SU-DHL-6 (cell line): ENCODE data around the gene FOXG1.

ENCODE experiments used
- CTCF ChIP-seq: fragments of 200-600 bp; sonication (generic); IDR thresholded peaks from one replicate; pipeline ENCODE4 v1.5.1; 2017; ENCODE audit warnings: antibody characterized with exemption, mild to moderate bottlenecking, low read length, moderate library complexity; ENCODE audit not compliant: insufficient read depth, poor library complexity, severe bottlenecking
- EZH2phosphoT487 ChIP-seq: fragments of 200-600 bp; sonication (generic), shearing (Covaris generic); conservative IDR thresholded peaks from 2 replicates; pipeline ENCODE4 v1.6.1; 2018; ENCODE audit warnings: mild to moderate bottlenecking, antibody characterized with exemption, low read length, moderate library complexity, mixed read lengths

DNA sequence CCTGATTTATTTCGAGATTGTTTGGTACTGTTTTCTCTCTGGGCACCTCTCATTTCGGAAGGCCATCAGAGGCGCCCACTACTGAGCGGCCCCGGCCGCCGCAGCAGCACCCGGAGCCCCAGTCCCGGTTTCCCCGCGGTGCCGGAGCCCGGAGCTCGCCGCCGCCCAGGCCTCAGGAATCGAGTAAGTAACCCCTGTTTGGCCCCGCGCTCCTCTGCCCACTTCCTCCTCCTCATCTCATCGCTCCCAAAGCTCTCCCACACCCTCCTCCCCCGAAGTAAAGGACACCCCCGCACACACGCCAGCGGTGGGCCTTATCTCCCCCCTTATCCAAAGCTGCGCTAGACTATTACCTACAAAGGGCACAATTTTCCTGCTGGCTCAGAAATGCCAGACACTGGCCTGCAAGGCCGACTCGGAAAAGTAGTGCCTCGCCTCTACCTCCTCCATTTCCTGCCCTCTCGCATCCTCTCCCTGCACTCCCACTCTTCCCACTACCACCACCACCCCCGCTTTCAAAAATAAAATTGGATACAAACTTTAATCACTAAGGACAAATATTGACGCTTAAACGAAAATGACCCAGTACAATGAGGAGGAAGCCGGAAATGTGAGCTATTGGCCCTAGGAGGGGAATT, 637 bp upstream of the FOXG1 start:
- TF ChIP-seq CTCF, result no peak
- no peak for TF ChIP-seq EZH2phosphoT487
